Chondrocyte (in vitro differentiated cells): Measurements from ENCODE around the gene PML. TPM values are rescaled to one million over a fixed set of nuclear protein-coding genes. Genes with fewer than 3 reads are reported as not detected.

ENCODE experiments used
- DNase-seq: peaks from one replicate; pipeline ENCODE4 v3.0.0; 2021; ENCODE audit warnings: mixed read lengths, low spot score
- H3K27ac Mint-ChIP-seq: one replicate; pipeline ENCODE4 v1.8.0; 2021; ENCODE audit warnings: mild to moderate bottlenecking, moderate library complexity, mixed read lengths; ENCODE audit not compliant: unreplicated experiment
- H3K27me3 Mint-ChIP-seq: 2 replicates; pipeline ENCODE4 v1.8.0; 2021; ENCODE audit warnings: low read depth, mixed read lengths
- H3K36me3 Mint-ChIP-seq: 2 replicates; pipeline ENCODE4 v1.8.0; 2021; ENCODE audit warnings: low read depth, mixed read lengths
- H3K4me1 Mint-ChIP-seq: 2 replicates; pipeline ENCODE4 v1.8.0; 2021; ENCODE audit warnings: low read depth, mild to moderate bottlenecking, mixed read lengths
- H3K4me3 Mint-ChIP-seq: one replicate; pipeline ENCODE4 v1.8.0; 2021; ENCODE audit warnings: mild to moderate bottlenecking, moderate library complexity, mixed read lengths; ENCODE audit not compliant: unreplicated experiment
- H3K9me3 Mint-ChIP-seq: 2 replicates; pipeline ENCODE4 v1.8.0; 2021; ENCODE audit warnings: low read depth, mixed read lengths
- CTCF ChIP-seq: fragments of 200-600 bp; sonication (generic); IDR thresholded peaks from 2 replicates; pipeline ENCODE4 v1.5.0; 2021; ENCODE audit warnings: antibody characterized with exemption, mild to moderate bottlenecking, moderate library complexity
- total RNA-seq: library from RNA; stranded (reverse); gene quantifications from 3 replicates; pipeline ENCODE4 v1.2.1, GENCODE V29; 2021

Gene PML
- total RNA-seq, 1 donor from 2014 or later = 40.0 TPM

- no peaks in the 10 kb centered on the region for H3K27me3 Mint-ChIP-seq
- H3K4me1 Mint-ChIP-seq = peaks cover 49% of the 10 kb centered on the region
- no peak overlapping the region for H3K27ac Mint-ChIP-seq
- no peaks in the 10 kb centered on the region for H3K9me3 Mint-ChIP-seq
- TF ChIP-seq CTCF = no peak
- H3K36me3 Mint-ChIP-seq = peaks cover 7% of the 10 kb centered on the region
- no peak overlapping the region for H3K4me3 Mint-ChIP-seq
- DNase-seq = no peak
These were observed 49.1 kb downstream of the PML start for GRCh38 chr15:74043425-74044266.

GRCh38 chr15:74044267-74045110 is 50.0 kb downstream of the PML start:
- Mint-ChIP-seq H3K9me3 (no peaks in the 10 kb centered on the region), H3K4me3 (no peak overlapping the region), H3K4me1 (peaks cover 44% of the 10 kb centered on the region), H3K36me3 (peaks cover 7% of the 10 kb centered on the region), H3K27ac (no peak overlapping the region), H3K27me3 (no peaks in the 10 kb centered on the region)
- TF ChIP-seq CTCF = no peak
- DNase-seq = no peak

DNA sequence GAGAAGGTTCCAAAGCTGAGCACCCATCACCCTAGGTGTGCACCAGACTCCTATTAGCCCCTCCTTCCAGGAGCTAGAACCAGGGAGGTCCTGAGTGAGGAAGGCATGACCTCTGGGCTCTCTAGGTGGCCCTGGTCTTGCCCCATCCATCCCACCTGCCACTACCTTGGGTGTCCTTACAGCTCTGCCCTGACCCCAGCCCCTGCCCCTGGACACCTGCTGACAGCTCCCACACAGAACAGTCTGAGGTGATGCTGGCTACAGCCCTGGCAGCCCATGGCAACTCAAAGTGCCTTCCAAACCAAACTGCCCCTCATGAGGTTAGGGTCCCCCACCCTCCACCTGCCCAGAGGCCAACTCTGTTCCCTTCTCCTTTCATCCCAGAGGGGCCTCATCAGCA is 50.7 kb downstream of the PML start:
- Mint-ChIP-seq H3K4me1 (peaks cover 44% of the 10 kb centered on the region), H3K27ac (peak overlapping the region; percentile 47), H3K4me3 (no peak overlapping the region), H3K36me3 (peaks cover 7% of the 10 kb centered on the region), H3K9me3 (no peaks in the 10 kb centered on the region), H3K27me3 (no peaks in the 10 kb centered on the region)
- no peak for DNase-seq
- no peak for TF ChIP-seq CTCF

DNA sequence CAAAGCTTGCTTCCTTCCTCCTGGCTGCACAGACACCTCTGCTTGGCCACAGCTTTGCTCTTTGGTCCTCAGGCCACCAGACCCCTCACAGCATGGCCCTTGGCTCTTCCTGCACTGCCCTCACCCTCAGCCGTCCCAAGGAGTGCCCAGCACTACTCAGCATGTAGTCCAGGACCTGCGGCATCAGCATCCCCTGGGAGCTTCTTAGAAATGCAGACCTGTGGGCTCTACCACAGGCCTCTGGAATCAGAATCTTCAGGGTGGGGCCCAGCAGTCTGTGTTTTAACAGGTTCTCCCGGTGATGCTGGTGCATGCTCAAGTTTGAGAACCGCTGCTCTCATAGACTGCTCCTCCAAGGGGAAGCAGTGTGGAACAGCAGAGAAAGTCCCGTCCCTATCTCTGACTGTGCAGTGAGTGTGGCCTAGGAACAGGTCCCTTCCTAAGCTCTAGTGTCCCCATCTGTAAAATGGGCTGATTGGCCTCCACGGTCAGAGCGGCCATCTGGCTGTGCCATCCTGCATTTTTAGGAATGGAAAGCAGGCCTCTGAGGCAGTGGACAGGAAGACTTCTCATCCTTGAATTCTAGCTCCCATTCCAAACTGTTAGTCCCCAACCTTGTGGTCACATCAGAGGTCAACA is 51.2 kb downstream of the PML start:
- DNase-seq = no peak
- TF ChIP-seq CTCF = no peak
- Mint-ChIP-seq H3K9me3 (no peaks in the 10 kb centered on the region), H3K4me3 (no peak overlapping the region), H3K36me3 (peaks cover 7% of the 10 kb centered on the region), H3K27me3 (no peaks in the 10 kb centered on the region), H3K4me1 (peaks cover 44% of the 10 kb centered on the region), H3K27ac (peak overlapping the region; percentile 59)

DNA sequence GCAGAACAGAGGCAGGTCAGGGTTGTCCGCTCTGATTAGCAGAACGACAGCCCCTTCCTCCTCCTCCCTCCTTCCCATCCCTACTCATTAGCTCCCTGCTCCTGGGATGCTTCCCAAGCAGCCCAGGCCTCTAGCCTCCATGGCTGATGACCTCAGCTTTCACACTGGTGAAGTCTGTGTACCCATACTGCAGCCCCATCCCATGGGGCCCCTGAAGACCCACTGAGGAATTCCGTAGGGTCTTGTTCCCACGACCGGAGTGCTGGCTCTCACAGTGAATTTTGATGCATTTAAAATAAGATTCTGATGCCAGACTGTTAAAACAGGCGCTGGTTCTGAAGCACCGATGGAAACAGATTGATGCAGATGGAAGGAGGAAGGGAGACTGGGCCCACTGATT is 51.8 kb downstream of the PML start:
- H3K4me1 Mint-ChIP-seq = peaks cover 44% of the 10 kb centered on the region
- no peaks in the 10 kb centered on the region for H3K9me3 Mint-ChIP-seq
- H3K36me3 Mint-ChIP-seq = peaks cover 4% of the 10 kb centered on the region
- DNase-seq = no peak
- H3K27ac Mint-ChIP-seq = peak overlapping the region; percentile 59
- no peak for TF ChIP-seq CTCF
- H3K27me3 Mint-ChIP-seq = no peaks in the 10 kb centered on the region
- H3K4me3 Mint-ChIP-seq = no peak overlapping the region
